C4-2B (cell line): ENCODE results near the gene CACHD1.

Source experiments
- CTCF ChIP-seq: fragments of 450-650 bp; conservative IDR thresholded peaks from 2 replicates; pipeline ENCODE4 v1.5.1; 2017; ENCODE audit warnings: mild to moderate bottlenecking
- ZFX ChIP-seq: fragments of 450-650 bp; IDR thresholded peaks from 2 replicates; pipeline ENCODE4 v1.6.1; 2017

DNA sequence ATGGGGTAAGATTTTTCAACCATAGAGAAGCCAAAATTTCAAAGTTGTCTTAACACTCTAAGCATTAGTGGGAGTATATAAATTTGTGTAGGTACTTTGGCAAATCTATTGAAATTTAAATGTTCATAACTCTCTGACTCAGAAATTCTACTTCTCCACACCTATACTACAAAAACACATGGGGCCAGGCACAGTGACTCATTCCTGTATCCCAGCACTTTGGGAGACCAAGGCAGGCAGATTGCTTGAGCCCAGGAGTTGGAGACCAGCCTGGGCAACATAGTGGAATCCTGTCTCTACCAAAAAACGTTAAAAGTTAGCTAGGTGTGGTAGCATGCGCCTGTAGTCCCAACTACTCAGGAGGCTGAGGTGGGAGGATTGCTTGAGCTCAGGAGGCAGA is 233.7 kb downstream of the CACHD1 start:
- TF ChIP-seq CTCF (no peak), ZFX (no peak)
